Left ventricle myocardium inferior (tissue), 1 donor: ENCODE results near the gene ZNF652. TPM values are rescaled to one million over a fixed set of nuclear protein-coding genes. Genes with fewer than 3 reads are reported as not detected.

Source experiments
- DNase-seq: peaks from one replicate; pipeline ENCODE4 v3.0.0-alpha.2; 2020
- H3K27ac ChIP-seq: fragments of 200-600 bp; replicated peaks from 2 replicates; pipeline ENCODE4 v1.8.0; 2021
- H3K27me3 ChIP-seq: fragments of 200-600 bp; 2 replicates; pipeline ENCODE4 v1.8.0; 2021; ENCODE audit warnings: low read depth
- H3K36me3 ChIP-seq: fragments of 200-600 bp; 2 replicates; pipeline ENCODE4 v1.8.0; 2021
- H3K4me1 ChIP-seq: fragments of 200-600 bp; 2 replicates; pipeline ENCODE4 v1.8.0; 2021
- H3K4me3 ChIP-seq: fragments of 200-600 bp; 2 replicates; pipeline ENCODE4 v1.8.0; 2021; ENCODE audit warnings: mild to moderate bottlenecking, moderate library complexity
- H3K9me3 ChIP-seq: fragments of 200-600 bp; replicated peaks from 2 replicates; pipeline ENCODE4 v1.8.0; 2021
- intact Hi-C: fragments of 100-400 bp; cut with micrococcal nuclease; formaldehyde crosslinking; loops from one replicate; pipeline ENCODE4 v1.11.0; 2022
- total RNA-seq: library from RNA; stranded (reverse); fragmentation: NEBNext Ultra II Directional; extraction: Animal tissue kit (Norgen Biotek cat#: 25700); gene quantifications from one replicate; pipeline ENCODE4 v1.2.1, GENCODE V29; 2021
- TF ChIP-seq, protein P1 (sequence below): fragments of 200-600 bp; IDR thresholded peaks from 2 replicates; pipeline ENCODE4 v1.8.0; 2021; ENCODE audit warnings: antibody characterized with exemption, mild to moderate bottlenecking, borderline replicate concordance
- donor health status: DM: no; HTN: yes; CAD: no; lungs with severe emphysema.

ZNF652 gene
- total RNA-seq, 1 donor from 2014 or later, result 19.2 TPM

DNA sequence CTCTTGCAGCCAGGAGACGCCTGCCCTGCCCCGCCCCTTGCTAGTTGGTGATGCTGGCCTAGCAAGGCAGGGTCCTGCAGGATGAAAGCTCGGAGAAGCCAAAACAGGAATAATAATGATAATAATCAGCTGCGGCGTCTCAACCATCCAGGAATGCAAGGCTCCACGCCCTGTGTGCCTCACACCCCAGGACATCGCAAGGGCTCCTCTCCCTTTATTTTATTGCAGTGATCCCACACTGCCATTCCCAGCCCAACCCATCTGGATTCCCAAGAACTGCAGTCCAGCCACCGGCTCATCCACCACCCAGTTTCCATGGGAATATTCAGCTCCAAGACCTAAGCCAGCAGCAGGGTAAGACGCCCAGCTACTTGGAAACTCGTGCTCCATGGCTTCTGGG is 21.0 kb upstream of the ZNF652 start:
- H3K36me3 ChIP-seq, result no peaks in the 10 kb centered on the region
- DNase-seq, result no peak
- H3K4me3 ChIP-seq, result no peak overlapping the region
- no peaks in the 10 kb centered on the region for H3K9me3 ChIP-seq
- no peak overlapping the region for H3K27ac ChIP-seq
- no peaks in the 10 kb centered on the region for H3K4me1 ChIP-seq
- intact Hi-C loops, result no loop called here
- H3K27me3 ChIP-seq, result peaks cover 12% of the 10 kb centered on the region
- TF ChIP-seq, protein P1, sequence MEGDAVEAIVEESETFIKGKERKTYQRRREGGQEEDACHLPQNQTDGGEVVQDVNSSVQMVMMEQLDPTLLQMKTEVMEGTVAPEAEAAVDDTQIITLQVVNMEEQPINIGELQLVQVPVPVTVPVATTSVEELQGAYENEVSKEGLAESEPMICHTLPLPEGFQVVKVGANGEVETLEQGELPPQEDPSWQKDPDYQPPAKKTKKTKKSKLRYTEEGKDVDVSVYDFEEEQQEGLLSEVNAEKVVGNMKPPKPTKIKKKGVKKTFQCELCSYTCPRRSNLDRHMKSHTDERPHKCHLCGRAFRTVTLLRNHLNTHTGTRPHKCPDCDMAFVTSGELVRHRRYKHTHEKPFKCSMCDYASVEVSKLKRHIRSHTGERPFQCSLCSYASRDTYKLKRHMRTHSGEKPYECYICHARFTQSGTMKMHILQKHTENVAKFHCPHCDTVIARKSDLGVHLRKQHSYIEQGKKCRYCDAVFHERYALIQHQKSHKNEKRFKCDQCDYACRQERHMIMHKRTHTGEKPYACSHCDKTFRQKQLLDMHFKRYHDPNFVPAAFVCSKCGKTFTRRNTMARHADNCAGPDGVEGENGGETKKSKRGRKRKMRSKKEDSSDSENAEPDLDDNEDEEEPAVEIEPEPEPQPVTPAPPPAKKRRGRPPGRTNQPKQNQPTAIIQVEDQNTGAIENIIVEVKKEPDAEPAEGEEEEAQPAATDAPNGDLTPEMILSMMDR, result no peak

DNA sequence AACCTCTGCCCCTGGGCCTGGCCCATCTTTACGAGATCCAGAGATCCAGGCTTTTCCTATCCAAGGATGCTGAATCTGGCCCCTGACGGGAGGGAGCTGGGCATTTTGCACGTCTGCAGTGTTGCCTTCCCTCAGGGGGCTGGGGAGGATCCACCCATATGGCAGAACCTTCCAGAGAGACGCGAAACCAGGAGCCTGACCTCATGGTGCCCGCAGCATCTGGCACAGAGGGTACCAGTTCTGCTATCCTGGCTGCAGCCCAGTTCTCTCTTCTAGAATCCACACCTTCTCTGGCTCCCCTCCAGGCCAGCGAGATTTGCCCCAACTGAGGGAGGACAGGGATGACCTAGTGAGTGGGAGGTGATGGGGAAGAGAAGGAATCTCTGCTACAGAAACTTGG is 20.5 kb upstream of the ZNF652 start:
- intact Hi-C loops, result no loop called here
- H3K27me3 ChIP-seq, result peaks cover 12% of the 10 kb centered on the region
- DNase-seq, result no peak
- H3K27ac ChIP-seq, result no peak overlapping the region
- no peaks in the 10 kb centered on the region for H3K4me1 ChIP-seq
- H3K36me3 ChIP-seq, result no peaks in the 10 kb centered on the region
- H3K9me3 ChIP-seq, result no peaks in the 10 kb centered on the region
- H3K4me3 ChIP-seq, result no peak overlapping the region
- TF ChIP-seq, protein P1, result no peak

DNA sequence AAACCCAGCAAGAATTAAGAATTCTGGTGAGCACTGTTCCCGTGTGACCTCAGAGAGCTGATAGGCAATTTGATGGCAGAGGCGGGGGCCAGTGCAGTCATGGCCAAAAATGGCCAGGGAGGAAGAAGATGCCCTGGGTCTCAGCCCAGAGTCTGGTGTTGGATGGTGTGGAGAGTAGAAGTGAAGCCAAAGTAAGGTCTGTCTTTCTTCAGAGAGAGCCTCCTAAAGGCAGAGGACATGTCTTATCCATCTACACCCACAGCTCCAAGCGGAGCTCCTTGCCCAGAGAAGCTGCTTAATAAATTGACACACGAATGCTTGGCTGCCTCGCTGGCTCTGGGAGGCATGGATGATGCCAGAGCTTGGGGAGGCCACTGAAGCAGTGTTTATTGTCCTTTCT is 19.7 kb upstream of the ZNF652 start:
- Histone ChIP-seq H3K27me3 (peaks cover 12% of the 10 kb centered on the region), H3K27ac (no peak overlapping the region), H3K9me3 (no peaks in the 10 kb centered on the region), H3K4me3 (no peak overlapping the region), H3K36me3 (no peaks in the 10 kb centered on the region), H3K4me1 (no peaks in the 10 kb centered on the region)
- intact Hi-C loops, result no loop called here
- TF ChIP-seq, protein P1, result no peak
- DNase-seq, result no peak

DNA sequence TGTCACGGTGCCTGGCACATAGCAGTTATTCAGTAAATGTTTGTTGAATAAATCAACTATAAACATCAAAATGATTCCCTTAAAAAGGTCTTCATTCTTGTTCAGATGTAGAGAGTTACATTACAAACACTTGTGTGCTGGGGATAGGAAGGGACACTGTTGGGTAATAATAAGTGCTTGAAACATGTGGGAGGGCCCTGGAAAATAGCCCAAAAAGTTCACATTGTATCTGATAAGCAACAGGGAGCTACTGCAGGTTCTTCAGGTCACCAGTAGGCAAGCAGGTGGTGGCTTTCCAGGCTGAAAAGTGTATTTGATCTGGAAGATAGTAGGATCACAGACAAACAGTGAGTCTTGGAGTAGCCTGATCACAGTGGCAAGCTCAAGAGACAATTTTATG is 19.0 kb upstream of the ZNF652 start:
- Histone ChIP-seq H3K4me3 (no peak overlapping the region), H3K36me3 (no peaks in the 10 kb centered on the region), H3K4me1 (no peaks in the 10 kb centered on the region), H3K9me3 (no peaks in the 10 kb centered on the region), H3K27ac (no peak overlapping the region), H3K27me3 (peaks cover 12% of the 10 kb centered on the region)
- intact Hi-C loops, result no loop called here
- TF ChIP-seq, protein P1, result no peak
- DNase-seq, result no peak

DNA sequence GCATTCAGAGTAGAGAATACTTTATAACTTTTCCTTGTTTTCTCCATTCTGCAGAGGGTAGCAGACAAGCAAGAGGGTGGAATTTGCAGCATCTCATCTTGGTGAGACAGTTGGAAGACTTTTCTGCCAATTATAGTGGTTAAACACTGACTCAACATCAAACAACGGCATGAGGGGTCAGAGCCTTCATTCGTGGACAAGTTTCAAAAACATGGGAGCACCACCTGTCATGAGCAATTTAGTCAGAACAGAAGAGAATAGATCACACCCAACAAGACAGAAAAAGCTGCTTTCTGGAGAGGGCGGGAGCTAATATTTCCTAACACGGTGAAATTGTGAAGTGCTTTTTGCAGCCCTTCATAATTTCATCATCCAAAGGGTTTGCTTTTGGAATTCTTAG is 17.9 kb upstream of the ZNF652 start:
- TF ChIP-seq, protein P1, result no peak
- Histone ChIP-seq H3K27ac (no peak overlapping the region), H3K27me3 (peaks cover 10% of the 10 kb centered on the region), H3K4me1 (no peaks in the 10 kb centered on the region), H3K9me3 (no peaks in the 10 kb centered on the region), H3K4me3 (no peak overlapping the region), H3K36me3 (no peaks in the 10 kb centered on the region)
- intact Hi-C loops, result no loop called here
- DNase-seq, result no peak

DNA sequence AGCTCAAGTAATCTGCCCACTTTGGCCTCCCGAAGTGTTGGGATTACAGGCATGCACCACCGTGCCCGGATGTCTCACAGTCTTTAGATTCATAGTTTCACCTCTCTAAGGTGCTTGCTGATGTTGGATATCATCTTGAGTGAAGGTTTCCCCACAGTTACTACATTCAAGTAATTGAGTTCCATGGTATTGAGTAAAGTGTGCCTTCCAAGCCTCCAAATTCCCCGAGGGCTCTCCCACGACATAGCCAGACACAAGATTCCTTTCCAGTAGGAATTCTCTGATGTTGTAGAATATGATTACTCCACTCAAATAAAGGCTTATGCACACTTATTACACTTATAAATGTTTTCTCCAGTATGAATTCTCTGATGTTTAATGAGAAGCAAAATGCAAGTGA is 16.3 kb upstream of the ZNF652 start:
- no peaks in the 10 kb centered on the region for H3K9me3 ChIP-seq
- H3K4me1 ChIP-seq, result no peaks in the 10 kb centered on the region
- H3K27ac ChIP-seq, result no peak overlapping the region
- intact Hi-C loops, result no loop called here
- no peaks in the 10 kb centered on the region for H3K36me3 ChIP-seq
- no peak overlapping the region for H3K4me3 ChIP-seq
- DNase-seq, result no peak
- TF ChIP-seq, protein P1, result no peak
- peaks cover 4% of the 10 kb centered on the region for H3K27me3 ChIP-seq
